ENCODE data around the gene PKNOX2. TPM values are rescaled to one million over a fixed set of nuclear protein-coding genes. Genes with fewer than 3 reads are reported as not detected.

Gene PKNOX2
- total RNA-seq, 2 donors from 2014 or later, result 4.0 to 6.9 TPM

GRCh38 chr11:125376856-125377255, 212.3 kb downstream of the PKNOX2 start:
- Mint-ChIP-seq H3K4me3 (no peak overlapping the region), H3K4me1 (peaks cover 49% of the 10 kb centered on the region), H3K9me3 (no peaks in the 10 kb centered on the region), H3K27ac (no peak overlapping the region), H3K36me3 (ENCODE audit: low read depth) (no peaks in the 10 kb centered on the region), H3K27me3 (ENCODE audit: insufficient read depth) (peaks cover 20% of the 10 kb centered on the region)
- Histone ChIP-seq H3K27ac (ENCODE audit: low read depth, low read length) (no peak overlapping the region), H3K9me3 (ENCODE audit: control insufficient read depth, low read length) (no peaks in the 10 kb centered on the region), H3K27me3 (ENCODE audit: control insufficient read depth, insufficient read depth, low read length, poor library complexity, severe bottlenecking) (peaks cover 14% of the 10 kb centered on the region), H3K4me1 (ENCODE audit: control insufficient read depth, insufficient read depth, low read length) (peaks cover 16% of the 10 kb centered on the region), H3K9ac (ENCODE audit: extremely low read depth, low read length, poor library complexity, severe bottlenecking) (no peak overlapping the region), H3K36me3 (ENCODE audit: control insufficient read depth, insufficient read depth, low read length) (no peaks in the 10 kb centered on the region), H3K4me3 (ENCODE audit: low read length) (no peak overlapping the region)
- 90 to 97% methylated on average over 2 to 5 of the region's 5 CpGs for WGBS, 2 experiments (ENCODE audit: insufficient coverage in 1 of 2, insufficient read length in 1 of 2)
- no peak for DNase-seq
- no peak for TF ChIP-seq CTCF (conservative IDR thresholded peaks at IDR 0.05)

GRCh38 chr11:125378083-125378482, 213.5 kb downstream of the PKNOX2 start:
- no peak overlapping the region for H3K27ac ChIP-seq (ENCODE audit: low read depth, low read length)
- no peak overlapping the region for H3K9ac ChIP-seq (ENCODE audit: extremely low read depth, low read length, poor library complexity, severe bottlenecking)
- H3K9me3 ChIP-seq (ENCODE audit: control insufficient read depth, low read length), result no peaks in the 10 kb centered on the region
- Mint-ChIP-seq H3K4me1 (peaks cover 46% of the 10 kb centered on the region), H3K27me3 (ENCODE audit: insufficient read depth) (peaks cover 21% of the 10 kb centered on the region), H3K4me3 (no peak overlapping the region), H3K36me3 (ENCODE audit: low read depth) (no peaks in the 10 kb centered on the region), H3K9me3 (no peaks in the 10 kb centered on the region), H3K27ac (no peak overlapping the region)
- DNase-seq, result no peak
- H3K36me3 ChIP-seq (ENCODE audit: control insufficient read depth, insufficient read depth, low read length), result no peaks in the 10 kb centered on the region
- H3K27me3 ChIP-seq (ENCODE audit: control insufficient read depth, insufficient read depth, low read length, poor library complexity, severe bottlenecking), result peaks cover 15% of the 10 kb centered on the region
- peaks cover 10% of the 10 kb centered on the region for H3K4me1 ChIP-seq (ENCODE audit: control insufficient read depth, insufficient read depth, low read length)
- 96 to 100% methylated on average over 3 to 7 of the region's 7 CpGs for WGBS, 2 experiments (ENCODE audit: insufficient coverage in 1 of 2, insufficient read length in 1 of 2)
- TF ChIP-seq CTCF (conservative IDR thresholded peaks at IDR 0.05), result no peak
- H3K4me3 ChIP-seq (ENCODE audit: low read length), result no peak overlapping the region

GRCh38 chr11:125378571-125378970, 214.0 kb downstream of the PKNOX2 start:
- WGBS, 2 experiments (ENCODE audit: insufficient coverage in 1 of 2, insufficient read length in 1 of 2), result 94 to 100% methylated on average over 2 to 6 of the region's 6 CpGs
- Mint-ChIP-seq H3K27me3 (ENCODE audit: insufficient read depth) (peaks cover 21% of the 10 kb centered on the region), H3K4me3 (no peak overlapping the region)

More at GRCh38 chr11:125378571-125378970, 214.0 kb downstream of the PKNOX2 start:
- DNase-seq, result no peak
- no peak for TF ChIP-seq CTCF (conservative IDR thresholded peaks at IDR 0.05)
- H3K36me3 Mint-ChIP-seq (ENCODE audit: low read depth), result no peaks in the 10 kb centered on the region
- peaks cover 44% of the 10 kb centered on the region for H3K4me1 Mint-ChIP-seq
- no peak overlapping the region for H3K27ac Mint-ChIP-seq
- H3K27ac ChIP-seq (ENCODE audit: low read depth, low read length), result no peak overlapping the region
- H3K9me3 ChIP-seq (ENCODE audit: control insufficient read depth, low read length), result no peaks in the 10 kb centered on the region
- H3K4me1 ChIP-seq (ENCODE audit: control insufficient read depth, insufficient read depth, low read length), result peaks cover 10% of the 10 kb centered on the region
- H3K9ac ChIP-seq (ENCODE audit: extremely low read depth, low read length, poor library complexity, severe bottlenecking), result no peak overlapping the region
- H3K36me3 ChIP-seq (ENCODE audit: control insufficient read depth, insufficient read depth, low read length), result no peaks in the 10 kb centered on the region
- no peaks in the 10 kb centered on the region for H3K9me3 Mint-ChIP-seq
- peaks cover 15% of the 10 kb centered on the region for H3K27me3 ChIP-seq (ENCODE audit: control insufficient read depth, insufficient read depth, low read length, poor library complexity, severe bottlenecking)
- no peak overlapping the region for H3K4me3 ChIP-seq (ENCODE audit: low read length)

All from endodermal cell (in vitro differentiated cells).